BE2C (cell line): ENCODE data around the gene GFPT2.
A peak's percentile ranks its signal among the peaks of the same experiment; 100 is the strongest.

ENCODE experiments used
- DNase-seq: peaks from one replicate; pipeline ENCODE4 v3.0.0-alpha.2; 2020
- H3K27me3 ChIP-seq: fragments of 250-450 bp; sonication (Bioruptor Pico); 2 replicates; pipeline ENCODE4 v1.5.1; 2020; ENCODE audit warnings: mild to moderate bottlenecking
- H3K36me3 ChIP-seq: fragments of 250-450 bp; sonication (Bioruptor Pico); 2 replicates; pipeline ENCODE4 v1.5.1; 2020; ENCODE audit warnings: mild to moderate bottlenecking
- H3K4me1 ChIP-seq: fragments of 250-450 bp; sonication (Bioruptor Pico); 2 replicates; pipeline ENCODE4 v1.5.1; 2020
- H3K4me3 ChIP-seq: 2 replicates; pipeline ENCODE4 v1.5.1; 2011; ENCODE audit warnings: low read depth, low read length
- H3K9me3 ChIP-seq: fragments of 250-450 bp; sonication (Bioruptor Pico); 2 replicates; pipeline ENCODE4 v1.5.1; 2020
- CTCF ChIP-seq: IDR thresholded peaks from 2 replicates; pipeline ENCODE4 v1.5.1; 2012; ENCODE audit warnings: mild to moderate bottlenecking, low read depth, low read length

GFPT2 gene

GRCh38 chr5:180297587-180298282, 55.4 kb downstream of the GFPT2 start:
- no peak for DNase-seq
- Histone ChIP-seq H3K9me3 (no peaks in the 10 kb centered on the region), H3K4me3 (no peak overlapping the region), H3K36me3 (no peaks in the 10 kb centered on the region), H3K4me1 (no peaks in the 10 kb centered on the region), H3K27me3 (0 out of 2 replicates have a peak, but pooled peaks cover 3% of the 10 kb centered on the region)
- no peak for TF ChIP-seq CTCF

- H3K27me3 ChIP-seq = 0 out of 2 replicates have a peak, but pooled peaks cover 3% of the 10 kb centered on the region
- no peaks in the 10 kb centered on the region for H3K36me3 ChIP-seq
- H3K4me1 ChIP-seq = no peaks in the 10 kb centered on the region
- DNase-seq = no peak
- no peak overlapping the region for H3K4me3 ChIP-seq
- TF ChIP-seq CTCF = peak; percentile 19; the same call in 1 of the 2 replicates
- H3K9me3 ChIP-seq = no peaks in the 10 kb centered on the region
Observed at GRCh38 chr5:180296771-180297170, 56.4 kb downstream of the GFPT2 start.

- H3K4me3 ChIP-seq = no peak overlapping the region
- no peak for TF ChIP-seq CTCF
- H3K27me3 ChIP-seq = no peaks in the 10 kb centered on the region
- no peak for DNase-seq
- no peaks in the 10 kb centered on the region for H3K36me3 ChIP-seq
- no peaks in the 10 kb centered on the region for H3K9me3 ChIP-seq
- H3K4me1 ChIP-seq = peaks cover 3% of the 10 kb centered on the region; the same call in 1 of the 2 replicates
Observed at GRCh38 chr5:180294913-180295555, 58.1 kb downstream of the GFPT2 start.

GRCh38 chr5:180294411-180294810, 58.7 kb downstream of the GFPT2 start:
- Histone ChIP-seq H3K9me3 (no peaks in the 10 kb centered on the region), H3K4me1 (peaks cover 9% of the 10 kb centered on the region; the same call in 1 of the 2 replicates), H3K4me3 (no peak overlapping the region), H3K27me3 (no peaks in the 10 kb centered on the region), H3K36me3 (no peaks in the 10 kb centered on the region)
- no peak for DNase-seq
- no peak for TF ChIP-seq CTCF

GRCh38 chr5:180291943-180292831, 60.9 kb downstream of the GFPT2 start, which contains the start of gene MAPK9:
TSS of gene MAPK9 (minus strand) at chr5:180292083. CDS start at chr5:180280561, 11,522 bp downstream.
- peak; percentile 92 for DNase-seq

More at GRCh38 chr5:180291943-180292831, 60.9 kb downstream of the GFPT2 start, which contains the start of gene MAPK9:
- H3K4me1 ChIP-seq = peaks cover 25% of the 10 kb centered on the region
- H3K4me3 ChIP-seq = peak within 1 kb of the TSS; percentile 84
- TF ChIP-seq CTCF = no peak
- no peaks in the 10 kb centered on the region for H3K27me3 ChIP-seq
- no peaks in the 10 kb centered on the region for H3K9me3 ChIP-seq
- no peaks in the 10 kb centered on the region for H3K36me3 ChIP-seq
